Stomach (tissue), 9 donors: Measurements from ENCODE around the gene FOXO6. TPM values are rescaled to one million over a fixed set of nuclear protein-coding genes. Genes with fewer than 3 reads are reported as not detected.

ENCODE experiments used
- DNase-seq, 2 donors: peaks; one replicate each; pipeline versions ENCODE4 v3.0.0 to v3.0.0-alpha.2; 2013 to 2019
- H3K27ac ChIP-seq, 5 donors: fragments of 200-600 bp in 4 of 5; sonication (generic) in 4 of 5; one replicate each; pipeline ENCODE4 v1.5.1; 2013 to 2019; ENCODE audit warnings: mild to moderate bottlenecking in 1 of 5, moderate library complexity in 1 of 5
- H3K27me3 ChIP-seq, 3 donors: fragments of 200-600 bp; sonication (generic); one replicate each; pipeline ENCODE4 v1.5.1; 2017 to 2019; ENCODE audit warnings: mixed run types in 1 of 3
- H3K36me3 ChIP-seq, 4 donors: fragments of 200-600 bp; sonication (generic); 1 replicate in 3 of 4; 2 replicates in 1 of 4; pipeline ENCODE4 v1.5.1; 2016 to 2019
- H3K4me1 ChIP-seq, 4 donors: fragments of 200-600 bp; sonication (generic); one replicate each; pipeline ENCODE4 v1.5.1; 2016 to 2019
- H3K4me3 ChIP-seq, 4 donors: fragments of 200-600 bp; sonication (generic) in 3 of 4; one replicate each; pipeline ENCODE4 v1.5.1; 2016 to 2019; ENCODE audit warnings: mild to moderate bottlenecking in 1 of 4
- H3K9me3 ChIP-seq, 4 donors: fragments of 200-600 bp; sonication (generic); one replicate each; pipeline ENCODE4 v1.5.1; 2016 to 2019
- EP300 ChIP-seq: sonication (generic); formaldehyde crosslinking; IDR thresholded peaks from one replicate; pipeline ENCODE4 v1.6.1; 2017; ENCODE audit warnings: antibody characterized with exemption
- POLR2A ChIP-seq, 4 donors: fragments of 450-650 bp; IDR thresholded peaks; one replicate each; pipeline ENCODE4 v1.6.1; 2016; ENCODE audit warnings: antibody characterized with exemption in 4 of 4, control low read depth in 2 of 4, mild to moderate bottlenecking in 1 of 4, moderate library complexity in 1 of 4
- POLR2AphosphoS5 ChIP-seq, 3 donors: sonication (generic); formaldehyde crosslinking; IDR thresholded peaks; one replicate each; pipeline ENCODE4 v1.6.1; 2016; ENCODE audit warnings: antibody characterized with exemption in 3 of 3
- WGBS, 5 donors: extraction: QIAGEN DNeasy Blood & Tissue Kit in 3 of 5; methylation state at CpG; one replicate each; pipeline versions ENCODE4 v1.1.5 to v1.1.7; 2013 to 2018; 5-methylcytosine and 5-hydroxymethylcytosine counted together
- intact Hi-C: fragments of 100-400 bp; cut with DNase I; formaldehyde crosslinking; loops from one replicate; pipeline ENCODE4 v1.15.1; 2023; ENCODE audit warnings: low total_unique reads
- polyA plus RNA-seq, 3 donors: library from polyadenylated mRNA; stranded (reverse); fragments of 200-250 nt; gene quantifications; one replicate each; pipeline ENCODE4 v1.2.3, GENCODE V29; 2013
- total RNA-seq, 5 donors: library from RNA; depleted of rRNA; stranded (reverse); fragments of >200 nt; gene quantifications; one replicate each; pipeline versions ENCODE4 v1.1.0 to v1.2.3, GENCODE V29; 2014 to 2016
- TF ChIP-seq, protein P1 (sequence below), 7 experiments: fragments of 450-650 bp in 4 of 7; fragments of 200-600 bp in 3 of 7; sonication (generic) in 3 of 7; IDR thresholded peaks; one replicate each; pipeline ENCODE4 v1.5.1; 2016 to 2019; ENCODE audit warnings: antibody characterized with exemption in 7 of 7, control low read depth in 2 of 7, mild to moderate bottlenecking in 1 of 7
- donor health status: healthy with polysubstance abuse.
- donor health status: Bipolar disorder and iron deficiency.
- donor health status: healthy.

FOXO6 gene
- total and polyA plus RNA-seq, 8 donors: under 0.01 to 1.1 (median 0.60) TPM; not detected in 4

GRCh38 chr1:41341365-41341683 lies 19.9 kb upstream of the FOXO6 start:
- peaks cover 0 to 19% (median 9%) of the 10 kb centered on the region in 4 donors for H3K9me3 ChIP-seq
- no peak for TF ChIP-seq EP300
- TF ChIP-seq POLR2A (IDR thresholded peaks at IDR 0.05): no peak
- TF ChIP-seq, protein P1, sequence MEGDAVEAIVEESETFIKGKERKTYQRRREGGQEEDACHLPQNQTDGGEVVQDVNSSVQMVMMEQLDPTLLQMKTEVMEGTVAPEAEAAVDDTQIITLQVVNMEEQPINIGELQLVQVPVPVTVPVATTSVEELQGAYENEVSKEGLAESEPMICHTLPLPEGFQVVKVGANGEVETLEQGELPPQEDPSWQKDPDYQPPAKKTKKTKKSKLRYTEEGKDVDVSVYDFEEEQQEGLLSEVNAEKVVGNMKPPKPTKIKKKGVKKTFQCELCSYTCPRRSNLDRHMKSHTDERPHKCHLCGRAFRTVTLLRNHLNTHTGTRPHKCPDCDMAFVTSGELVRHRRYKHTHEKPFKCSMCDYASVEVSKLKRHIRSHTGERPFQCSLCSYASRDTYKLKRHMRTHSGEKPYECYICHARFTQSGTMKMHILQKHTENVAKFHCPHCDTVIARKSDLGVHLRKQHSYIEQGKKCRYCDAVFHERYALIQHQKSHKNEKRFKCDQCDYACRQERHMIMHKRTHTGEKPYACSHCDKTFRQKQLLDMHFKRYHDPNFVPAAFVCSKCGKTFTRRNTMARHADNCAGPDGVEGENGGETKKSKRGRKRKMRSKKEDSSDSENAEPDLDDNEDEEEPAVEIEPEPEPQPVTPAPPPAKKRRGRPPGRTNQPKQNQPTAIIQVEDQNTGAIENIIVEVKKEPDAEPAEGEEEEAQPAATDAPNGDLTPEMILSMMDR (IDR thresholded peaks at IDR 0.05): no peak
- no peak for TF ChIP-seq POLR2AphosphoS5 (IDR thresholded peaks at IDR 0.05)
- no peak overlapping the region for H3K4me3 ChIP-seq
- no peaks in the 10 kb centered on the region for H3K27me3 ChIP-seq
- intact Hi-C loops: no loop called here
- peak overlapping the region in 1 of 5 donors; percentile 69 for H3K27ac ChIP-seq
- H3K4me1 ChIP-seq: peaks cover 0 to 16% (median 16%) of the 10 kb centered on the region in 4 donors
- H3K36me3 ChIP-seq: no peaks in the 10 kb centered on the region
- DNase-seq: no peak

DNA sequence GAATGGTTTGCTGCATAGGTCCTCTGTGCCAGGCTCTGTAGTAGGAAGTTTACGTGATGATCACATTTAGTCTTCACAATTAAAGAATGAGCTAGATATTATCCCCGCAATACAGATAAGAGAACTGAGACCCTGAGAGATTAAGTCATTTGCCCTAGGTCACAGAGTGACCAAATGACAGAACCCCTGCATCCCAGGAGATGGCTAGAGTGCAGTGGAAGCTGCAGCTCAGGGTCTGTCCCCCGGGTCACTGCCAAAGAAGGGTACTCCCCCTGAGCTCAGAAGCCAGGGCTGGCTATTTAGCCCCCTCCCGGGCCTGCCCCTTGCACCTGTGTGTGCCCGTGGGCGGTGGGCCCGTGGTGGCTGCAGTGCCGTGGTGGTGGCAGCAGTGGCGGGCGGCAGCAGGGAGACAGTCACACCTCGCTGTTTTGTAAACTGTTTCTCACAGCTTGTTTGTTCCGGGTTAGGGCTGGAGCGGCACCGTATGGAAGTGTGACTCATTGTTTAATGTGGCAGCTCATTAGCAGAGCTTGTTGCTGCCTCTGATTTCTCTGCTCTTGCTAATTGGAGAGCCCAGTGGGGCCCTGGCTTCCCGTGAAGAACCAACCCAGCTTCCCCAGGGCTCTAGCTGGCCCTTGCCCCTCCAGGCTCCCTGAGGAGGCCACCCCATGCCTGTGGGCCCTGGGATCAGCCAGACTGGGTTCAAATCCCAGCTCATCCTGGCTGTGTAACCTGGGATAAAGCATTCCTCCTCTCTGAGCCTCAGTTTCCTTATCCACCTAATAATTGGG lies 19.3 kb upstream of the FOXO6 start:
- Histone ChIP-seq H3K27ac (peak overlapping the region; percentile 25 to 73 (median 69)), H3K4me3 (peak overlapping the region in 1 of 4 donors; percentile 16), H3K27me3 (no peaks in the 10 kb centered on the region), H3K36me3 (no peaks in the 10 kb centered on the region), H3K9me3 (peaks cover 0 to 19% (median 9%) of the 10 kb centered on the region in 4 donors), H3K4me1 (peaks cover 0 to 16% (median 16%) of the 10 kb centered on the region in 4 donors)
- WGBS, 5 donors: 22 to 40% (median 25%) methylated on average over 12 to 15 of the region's 15 CpGs
- peak; percentile 67 to 90 for DNase-seq
- intact Hi-C loops: no loop called here
- TF ChIP-seq POLR2AphosphoS5 (IDR thresholded peaks at IDR 0.05): peak in 1 of 3 donors; percentile 74
- TF ChIP-seq, protein P1 (IDR thresholded peaks at IDR 0.05): no peak
- no peak for TF ChIP-seq POLR2A (IDR thresholded peaks at IDR 0.05)

DNA sequence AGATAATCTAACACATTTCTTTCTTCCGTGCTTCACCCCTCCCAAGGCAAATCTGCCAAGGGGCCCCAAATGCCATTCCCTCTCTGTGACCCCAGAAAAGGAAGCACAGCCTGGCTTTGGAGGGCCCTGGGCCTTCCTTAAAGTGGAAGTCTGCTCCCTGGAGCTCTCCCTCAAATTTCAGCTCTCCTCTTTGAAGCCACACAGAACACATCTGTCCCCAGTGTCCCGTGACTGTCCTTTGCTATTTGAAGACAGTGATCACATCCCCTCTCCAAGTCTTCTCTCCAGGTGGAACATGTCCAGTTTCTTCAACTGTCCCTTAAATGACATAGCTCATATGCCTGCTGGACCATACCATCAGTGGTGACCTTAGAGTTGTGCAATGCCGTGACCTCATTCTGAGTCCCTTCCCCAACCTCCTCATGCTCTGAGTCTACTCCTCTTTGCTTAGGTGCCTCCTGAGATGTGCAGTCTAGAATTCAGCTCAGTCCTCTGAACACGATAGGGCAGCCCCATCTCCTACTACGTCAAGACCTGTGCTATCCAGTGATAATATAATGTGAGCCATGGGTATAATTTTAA lies 18.4 kb upstream of the FOXO6 start:
- intact Hi-C loops: no loop called here
- no peaks in the 10 kb centered on the region for H3K36me3 ChIP-seq
- H3K27me3 ChIP-seq: no peaks in the 10 kb centered on the region
- H3K4me1 ChIP-seq: peaks cover 0 to 16% (median 16%) of the 10 kb centered on the region in 4 donors
- WGBS, 5 donors: 63 to 75% (median 65%) methylated on average over 5 of the region's 5 CpGs
- no peak for TF ChIP-seq POLR2A (IDR thresholded peaks at IDR 0.05)
- TF ChIP-seq, protein P1 (IDR thresholded peaks at IDR 0.05): no peak
- no peak for TF ChIP-seq EP300
- no peak for TF ChIP-seq POLR2AphosphoS5 (IDR thresholded peaks at IDR 0.05)
- peaks cover 0 to 19% (median 9%) of the 10 kb centered on the region in 4 donors for H3K9me3 ChIP-seq
- DNase-seq: no peak
- peak overlapping the region in 2 of 5 donors; percentile 69 to 73 for H3K27ac ChIP-seq
- H3K4me3 ChIP-seq: no peak overlapping the region

- Histone ChIP-seq H3K27ac (no peak overlapping the region), H3K36me3 (no peaks in the 10 kb centered on the region), H3K4me3 (no peak overlapping the region), H3K4me1 (peaks cover 0 to 16% (median 16%) of the 10 kb centered on the region in 4 donors), H3K27me3 (no peaks in the 10 kb centered on the region), H3K9me3 (peaks cover 0 to 7% (median 4%) of the 10 kb centered on the region in 4 donors)
- no peak for DNase-seq
- intact Hi-C loops: no loop called here
- 76 to 87% (median 87%) methylated on average over 17 of the region's 17 CpGs for WGBS, 5 donors
- TF ChIP-seq, protein P1 (IDR thresholded peaks at IDR 0.05): no peak
Observed at GRCh38 chr1:41343790-41344699, 17.2 kb upstream of the FOXO6 start.
